Measurements from ENCODE around the gene RUVBL2.

- TF ChIP-seq EZH2 (IDR thresholded peaks at IDR 0.05): no peak
- no peak for TF ChIP-seq CEBPB (IDR thresholded peaks at IDR 0.05; ENCODE audit: low read depth)
- TF ChIP-seq MAX (IDR thresholded peaks at IDR 0.05): no peak
Measured at GRCh38 chr19:48999481-49000325, 6.0 kb downstream of the RUVBL2 start.
